GM03348 (cell line): ENCODE results near the gene HSD17B3.
"Not testable (repeated sequence)": the region's sequence is repeated elsewhere in the genome, so short reads cannot be mapped to it uniquely, and the experiment has no call there.

Experiments used
- DNase-seq: peaks from one replicate; pipeline ENCODE4 v3.0.0; 2012; ENCODE audit warnings: low spot score

The HSD17B3 gene

GRCh38 chr9:96192710-96193109 is 109.3 kb downstream of the HSD17B3 start:
- DNase-seq, result no peak

- no peak for DNase-seq
These were observed 112.0 kb downstream of the HSD17B3 start for GRCh38 chr9:96189995-96190394.

- DNase-seq, result not testable (repeated sequence)
These were observed 112.4 kb downstream of the HSD17B3 start for GRCh38 chr9:96189581-96189980.

GRCh38 chr9:96188571-96188970 is 113.4 kb downstream of the HSD17B3 start:
- DNase-seq, result no peak

- DNase-seq, result no peak
These were observed 114.8 kb downstream of the HSD17B3 start for GRCh38 chr9:96187151-96187555.

GRCh38 chr9:96186591-96187011 is 115.4 kb downstream of the HSD17B3 start:
- no peak for DNase-seq

GRCh38 chr9:96185518-96186156 is 116.3 kb downstream of the HSD17B3 start:
- DNase-seq, result no peak
